Sciatic nerve (tissue), 2 donors: Measurements from ENCODE around the gene PDIA2. TPM values are rescaled to one million over a fixed set of nuclear protein-coding genes. Genes with fewer than 3 reads are reported as not detected.
A peak's percentile ranks its signal among the peaks of the same experiment; 100 is the strongest.

Experiments
- ATAC-seq: fragments of 200-7000 bp; cut with Tn5 transposase; one replicate; pipeline ENCODE4 v1.9.1; 2020; ENCODE audit warnings: mild to moderate bottlenecking, moderate library complexity
- DNase-seq: peaks from one replicate; pipeline ENCODE4 v3.0.0-alpha.2; 2020; ENCODE audit warnings: low spot score
- intact Hi-C: fragments of 100-400 bp; cut with DNase I; formaldehyde crosslinking; loops from one replicate; pipeline ENCODE4 v1.14.2; 2022
- total RNA-seq: library from RNA; stranded (reverse); fragmentation: NEBNext Ultra II Directional; extraction: Animal tissue kit (Norgen Biotek cat#: 25700); gene quantifications from one replicate; pipeline ENCODE4 v1.2.1, GENCODE V29; 2021
- donor health status: DM: no; HTN: no; CAD: no.
- donor health status: DM: no; HTN: no; CAD: no.

Gene PDIA2
- total RNA-seq, 1 donor from 2014 or later, result 0.85 TPM

DNA sequence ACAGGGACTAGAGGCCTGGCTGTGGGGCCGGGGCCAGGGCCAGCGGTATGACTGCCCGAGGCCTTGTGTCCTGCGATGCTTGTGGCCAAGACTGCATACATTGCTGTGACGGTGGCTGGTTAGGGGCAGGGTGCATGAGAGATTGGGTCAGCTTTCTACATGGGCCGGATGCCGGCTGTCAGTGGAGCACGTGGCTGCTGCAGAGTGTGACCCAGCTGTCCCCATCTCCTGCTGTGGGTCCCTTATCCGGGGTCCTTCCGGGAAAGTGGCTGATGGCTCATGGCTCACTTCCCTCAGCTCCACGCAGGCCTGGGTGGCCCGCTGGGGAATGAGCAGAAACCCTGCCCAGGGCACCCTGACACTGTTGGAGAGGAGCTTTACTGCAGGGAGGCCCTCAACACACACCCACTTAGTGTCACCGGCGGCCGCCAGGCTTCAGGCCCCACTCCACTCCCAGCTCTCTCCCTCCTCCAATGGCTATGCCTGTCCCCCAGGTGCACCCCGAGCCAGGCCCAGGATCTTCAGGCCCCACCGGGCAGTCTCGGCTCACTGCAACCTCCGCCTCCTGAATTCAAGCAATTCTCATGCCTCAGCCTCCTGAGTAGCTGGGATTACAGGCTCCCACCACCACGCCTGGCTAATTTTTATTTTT is 6.4 kb upstream of the PDIA2 start:
- ATAC-seq (peak; percentile 28), DNase-seq (no peak)
- intact Hi-C loops, result no loop called here

GRCh38 chr16:278863-279366 is 4.0 kb upstream of the PDIA2 start:
- intact Hi-C loops, result no loop called here
- ATAC-seq (no peak), DNase-seq (no peak)

DNA sequence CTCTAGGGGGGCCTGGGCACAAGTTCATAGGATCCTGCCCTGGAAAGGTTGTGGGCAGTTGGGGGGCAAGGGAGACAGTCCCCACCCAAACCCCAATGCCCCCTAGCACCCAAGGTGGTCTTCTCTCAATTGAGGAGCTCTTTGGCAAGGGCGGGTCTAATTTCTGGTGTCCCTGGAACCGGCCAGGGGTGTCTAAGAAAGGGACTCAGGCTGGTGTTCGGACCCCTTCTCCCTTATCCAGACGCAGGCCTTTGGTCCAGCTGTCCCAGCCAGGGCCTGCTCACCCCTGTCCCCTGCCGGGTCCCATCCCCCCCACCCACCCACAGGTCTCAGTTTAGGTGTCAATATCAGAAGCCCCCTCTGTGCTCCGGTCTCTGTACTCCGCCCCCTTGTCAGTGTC is 3.4 kb upstream of the PDIA2 start:
- intact Hi-C loops, result no loop called here
- DNase-seq (no peak), ATAC-seq (no peak)

DNA sequence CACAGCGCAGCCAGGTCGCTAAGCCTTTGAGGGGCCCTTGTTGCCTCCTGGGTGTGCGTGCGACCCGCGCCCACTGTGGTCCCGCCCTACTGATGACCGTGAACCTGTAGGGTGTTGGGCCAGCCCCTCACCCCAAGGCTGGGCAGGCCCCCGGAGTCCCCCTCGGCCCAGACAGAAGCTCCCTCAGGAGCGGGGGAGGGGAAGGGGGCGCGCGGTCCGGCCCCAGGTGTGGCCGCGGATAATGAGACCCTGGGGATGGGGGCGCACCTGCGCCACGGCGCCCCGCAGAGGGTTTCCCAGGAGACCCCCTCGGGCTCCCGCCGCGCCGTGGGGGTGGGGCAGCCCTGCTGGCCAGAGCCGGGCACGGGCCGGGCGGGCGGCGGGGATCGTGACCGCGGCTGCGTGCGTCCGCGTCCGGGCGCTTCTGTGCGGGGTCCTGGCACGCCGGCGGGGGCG is 2.9 kb upstream of the PDIA2 start:
- intact Hi-C loops, result no loop called here
- no peak for ATAC-seq

GRCh38 chr16:280552-280951 is 2.4 kb upstream of the PDIA2 start, which contains the start of gene ARHGDIG:
Gene ARHGDIG (plus strand): TSS chr16:280591. CDS start chr16:280681, 90 bp downstream.
- no peak for ATAC-seq
- intact Hi-C loops, result no loop called here

More for the DNA sequence above, 2.9 kb upstream of the PDIA2 start:
- no peak for DNase-seq

GRCh38 chr16:280991-281659 is 1.8 kb upstream of the PDIA2 start:
- intact Hi-C loops, result no loop called here
- ATAC-seq (no peak), DNase-seq (no peak)

More at GRCh38 chr16:280552-280951, 2.4 kb upstream of the PDIA2 start, which contains the start of gene ARHGDIG:
- no peak for DNase-seq

- no peak for ATAC-seq
- intact Hi-C loops, result no loop called here
- DNase-seq, result no peak
Observed at GRCh38 chr16:281660-282255, 1.2 kb upstream of the PDIA2 start.

- DNase-seq (no peak), ATAC-seq (no peak)
- intact Hi-C loops, result no loop called here
Observed at GRCh38 chr16:282491-282890, 473 bp upstream of the PDIA2 start.

DNA sequence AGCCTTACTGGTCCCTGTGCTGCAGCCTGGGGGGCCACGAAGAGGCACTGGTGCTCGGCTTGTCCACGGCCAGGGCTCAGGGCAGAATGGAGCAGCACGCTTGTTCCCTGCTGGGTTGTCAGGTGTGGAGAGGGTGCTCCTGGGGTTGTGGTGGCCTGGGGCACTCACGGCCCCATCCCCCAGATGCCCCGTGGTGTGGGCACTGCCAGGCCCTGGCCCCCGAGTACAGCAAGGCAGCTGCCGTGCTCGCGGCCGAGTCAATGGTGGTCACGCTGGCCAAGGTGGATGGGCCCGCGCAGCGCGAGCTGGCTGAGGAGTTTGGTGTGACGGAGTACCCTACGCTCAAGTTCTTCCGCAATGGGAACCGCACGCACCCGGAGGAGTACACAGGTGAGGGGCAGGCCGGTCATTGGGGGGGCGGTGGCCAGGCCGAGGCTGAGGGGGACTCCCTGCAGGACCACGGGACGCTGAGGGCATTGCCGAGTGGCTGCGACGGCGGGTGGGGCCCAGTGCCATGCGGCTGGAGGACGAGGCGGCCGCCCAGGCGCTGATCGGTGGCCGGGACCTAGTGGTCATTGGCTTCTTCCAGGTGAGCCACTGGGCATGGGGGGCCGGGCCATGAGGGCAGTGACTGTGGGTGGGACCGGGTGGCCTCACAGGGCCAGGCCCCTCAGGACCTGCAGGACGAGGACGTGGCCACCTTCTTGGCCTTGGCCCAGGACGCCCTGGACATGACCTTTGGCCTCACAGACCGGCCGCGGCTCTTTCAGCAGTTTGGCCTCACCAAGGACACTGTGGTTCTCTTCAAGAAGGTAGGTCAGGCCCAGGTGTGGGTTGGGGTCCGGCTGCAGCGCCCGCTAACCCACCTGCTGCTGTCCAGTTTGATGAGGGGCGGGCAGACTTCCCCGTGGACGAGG is 1.5 kb downstream of the PDIA2 start:
- ATAC-seq, result no peak
- intact Hi-C loops, result no loop called here
- DNase-seq, result no peak

- intact Hi-C loops, result no loop called here
- DNase-seq, result no peak
- no peak for ATAC-seq
Observed at GRCh38 chr16:285146-286055, 2.4 kb downstream of the PDIA2 start.

GRCh38 chr16:286491-287297 is 3.7 kb downstream of the PDIA2 start:
- ATAC-seq (no peak), DNase-seq (no peak)
- intact Hi-C loops, result no loop called here

DNA sequence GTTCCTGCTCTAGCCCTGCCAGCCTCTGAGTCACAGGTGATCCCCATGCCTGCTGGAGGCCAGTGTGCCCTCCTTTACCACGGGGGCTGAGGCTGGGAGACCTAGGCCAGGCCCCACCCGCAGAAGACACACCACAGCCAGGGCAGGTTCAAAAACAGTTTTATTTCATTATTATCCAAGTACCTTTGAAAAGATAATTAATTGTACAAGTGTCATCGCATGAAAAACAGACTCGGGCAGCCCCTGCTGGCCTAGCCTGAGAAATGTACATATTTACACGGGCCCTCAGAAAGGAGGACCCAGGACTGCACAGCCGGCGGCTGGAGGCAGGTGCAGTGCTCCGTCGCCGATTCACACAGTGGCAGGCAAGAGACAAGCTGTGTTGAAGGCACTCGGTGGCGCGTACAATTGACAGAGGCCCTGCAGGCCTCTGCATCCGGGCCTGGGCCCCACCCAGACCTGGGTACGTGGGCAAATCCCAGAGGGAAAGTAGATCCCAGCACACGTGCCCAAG is 4.4 kb downstream of the PDIA2 start:
- ATAC-seq (no peak), DNase-seq (no peak)
- intact Hi-C loops, result no loop called here

- intact Hi-C loops, result no loop called here
- no peak for ATAC-seq
- no peak for DNase-seq
Observed at GRCh38 chr16:287981-288920, 5.3 kb downstream of the PDIA2 start.

- DNase-seq (no peak), ATAC-seq (no peak)
- intact Hi-C loops, result no loop called here
Observed at GRCh38 chr16:289395-289997, 6.5 kb downstream of the PDIA2 start.

GRCh38 chr16:290015-290680 is 7.2 kb downstream of the PDIA2 start:
- intact Hi-C loops, result no loop called here
- no peak for DNase-seq
- no peak for ATAC-seq
